Measurements from ENCODE around the gene PEX14.
"Not testable (repeated sequence)": the region's sequence is repeated elsewhere in the genome, so short reads cannot be mapped to it uniquely, and the experiment has no call there.

Gene PEX14

DNA sequence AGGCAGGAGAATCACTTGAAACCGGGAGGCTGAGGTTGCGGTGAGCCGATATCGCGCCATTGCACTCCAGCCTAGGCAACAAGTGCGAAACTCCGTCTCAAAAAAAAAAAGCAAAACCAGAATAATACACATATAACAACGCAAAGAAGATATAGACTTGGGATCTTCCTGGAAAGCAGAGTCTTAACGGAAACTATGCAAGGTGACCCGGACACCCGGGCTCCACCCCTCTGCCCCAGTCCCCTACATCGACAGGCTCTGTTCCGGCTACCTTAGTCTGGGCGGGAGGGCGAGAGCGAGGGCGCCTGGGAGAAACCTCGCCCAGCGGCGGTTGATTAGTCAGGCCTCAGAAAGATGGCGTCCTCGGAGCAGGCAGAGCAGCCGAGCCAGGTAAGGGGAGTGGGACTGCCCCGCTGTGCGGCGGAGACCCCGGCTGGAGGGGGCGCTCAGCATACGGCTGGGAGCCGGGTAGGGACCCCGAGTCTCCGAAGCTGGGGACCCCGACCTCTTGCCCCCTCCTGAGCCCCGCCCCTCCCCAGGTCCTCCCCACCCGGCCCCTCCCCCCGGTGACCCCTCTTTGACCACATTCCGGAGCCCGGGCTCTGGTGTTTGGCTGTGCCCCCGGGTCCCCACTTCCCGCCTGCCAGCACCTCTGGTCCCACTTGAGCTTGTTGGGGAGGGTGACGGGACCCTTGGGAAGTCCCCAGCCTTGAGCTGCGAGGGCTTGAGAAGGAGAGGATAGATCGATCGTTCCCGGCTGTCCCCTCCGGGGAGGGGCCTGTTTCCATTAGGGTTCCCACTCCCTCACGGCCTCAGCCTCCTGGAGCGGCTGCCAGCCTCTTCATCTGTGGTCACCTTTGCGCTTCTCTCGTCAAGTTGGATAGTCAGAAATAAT lies at the start of gene PEX14:
Gene PEX14 (plus strand): TSS at position 338 of the 895 bp plus-strand sequence. CDS start 17 bp downstream, at position 355.
- no peak for TF ChIP-seq CTCF (IDR thresholded peaks at IDR 0.05; ENCODE audit: low read depth, low read length)
- Histone ChIP-seq H3K9me3 (ENCODE audit: severe bottlenecking) (no peaks in the 10 kb centered on the region), H3K27ac (peak within 1 kb of the TSS; percentile 72), H3K27me3 (ENCODE audit: insufficient read depth, low read depth, severe bottlenecking) (no peaks in the 10 kb centered on the region), H3K36me3 (peaks cover 5% of the 10 kb centered on the region; the same call in 1 of the 2 replicates), H3K4me3 (ENCODE audit: low read depth, low read length) (peak within 1 kb of the TSS; percentile 59)
- peak; percentile 93 for DNase-seq

DNA sequence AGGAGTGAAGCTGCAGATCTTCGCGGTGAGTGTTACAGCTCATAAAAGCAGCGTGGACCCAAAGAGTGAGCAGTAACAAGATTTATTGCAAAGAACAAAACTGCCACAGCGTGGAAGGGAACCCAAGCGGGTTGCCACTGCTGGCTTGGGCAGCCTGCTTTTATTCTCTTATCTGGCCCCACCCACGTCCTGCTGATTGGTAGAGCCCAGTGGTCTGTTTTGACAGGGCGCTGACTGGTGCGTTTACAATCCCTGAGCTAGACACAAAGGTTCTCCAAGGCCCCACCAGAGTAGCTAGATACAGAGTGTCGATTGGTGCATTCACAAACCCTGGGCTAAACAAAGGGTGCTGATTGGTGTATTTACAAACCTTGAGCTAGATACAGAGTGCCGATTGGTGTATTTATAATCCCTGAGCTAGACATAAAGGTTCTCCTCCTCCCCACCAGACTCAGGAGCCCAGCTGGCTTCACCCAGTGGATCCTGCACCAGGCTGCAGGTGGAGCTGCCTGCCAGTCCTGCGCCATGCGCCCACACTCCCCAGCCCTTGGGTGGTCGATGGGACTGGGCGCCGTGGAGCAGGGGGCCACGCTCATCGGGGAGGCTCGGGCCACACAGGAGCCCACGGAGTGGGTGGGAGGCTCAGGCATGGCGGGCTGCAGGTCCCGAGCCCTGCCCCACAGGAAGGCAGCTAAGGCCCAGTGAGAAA lies 48.8 kb upstream of the PEX14 start:
- Histone ChIP-seq H3K36me3 (peaks cover 11% of the 10 kb centered on the region), H3K27ac (peak overlapping the region; percentile 83)
- DNase-seq: peak; percentile 71
- not testable (repeated sequence) for H3K9me3 ChIP-seq (ENCODE audit: severe bottlenecking); H3K4me3 ChIP-seq (ENCODE audit: low read depth, low read length); H3K27me3 ChIP-seq (ENCODE audit: insufficient read depth, low read depth, severe bottlenecking)

- not testable (repeated sequence) for H3K4me3 ChIP-seq (ENCODE audit: low read depth, low read length); H3K36me3 ChIP-seq; H3K27me3 ChIP-seq (ENCODE audit: insufficient read depth, low read depth, severe bottlenecking); H3K9me3 ChIP-seq (ENCODE audit: severe bottlenecking); DNase-seq
- peak overlapping the region; percentile 65 for H3K27ac ChIP-seq
These were observed 48.3 kb upstream of the PEX14 start for GRCh38 chr1:10426535-10426848.

- Histone ChIP-seq H3K4me3 (ENCODE audit: low read depth, low read length) (no peak overlapping the region), H3K27me3 (ENCODE audit: insufficient read depth, low read depth, severe bottlenecking) (no peaks in the 10 kb centered on the region), H3K27ac (no peak overlapping the region), H3K36me3 (peaks cover 6% of the 10 kb centered on the region), H3K9me3 (ENCODE audit: severe bottlenecking) (no peaks in the 10 kb centered on the region)
- no peak for DNase-seq
- TF ChIP-seq CTCF (IDR thresholded peaks at IDR 0.05; ENCODE audit: low read depth, low read length): no peak
These were observed 45.8 kb upstream of the PEX14 start for GRCh38 chr1:10428984-10429383.

DNA sequence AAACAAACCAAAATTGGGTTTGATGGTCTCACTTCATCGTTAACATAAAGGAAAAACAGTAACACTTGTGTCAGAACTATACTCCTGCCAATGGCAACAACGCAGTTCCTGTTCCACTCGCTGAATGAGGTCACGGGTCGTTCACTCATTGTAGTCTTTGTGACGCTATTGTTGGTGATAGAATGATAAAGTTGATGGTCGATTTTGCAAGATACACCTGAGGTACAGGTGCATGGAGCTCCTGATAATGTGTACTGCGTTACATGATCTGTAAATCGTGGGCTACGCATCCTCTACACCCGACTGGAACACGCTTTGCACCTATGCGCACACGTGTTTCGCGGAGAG lies 44.9 kb upstream of the PEX14 start:
- peak overlapping the region; percentile 78 for H3K4me3 ChIP-seq (ENCODE audit: low read depth, low read length)
- no peak for DNase-seq
- TF ChIP-seq CTCF (IDR thresholded peaks at IDR 0.05; ENCODE audit: low read depth, low read length): no peak
- H3K9me3 ChIP-seq (ENCODE audit: severe bottlenecking): no peaks in the 10 kb centered on the region
- H3K36me3 ChIP-seq: peaks cover 7% of the 10 kb centered on the region
- H3K27me3 ChIP-seq (ENCODE audit: insufficient read depth, low read depth, severe bottlenecking): no peaks in the 10 kb centered on the region
- H3K27ac ChIP-seq: peak overlapping the region; percentile 95

DNA sequence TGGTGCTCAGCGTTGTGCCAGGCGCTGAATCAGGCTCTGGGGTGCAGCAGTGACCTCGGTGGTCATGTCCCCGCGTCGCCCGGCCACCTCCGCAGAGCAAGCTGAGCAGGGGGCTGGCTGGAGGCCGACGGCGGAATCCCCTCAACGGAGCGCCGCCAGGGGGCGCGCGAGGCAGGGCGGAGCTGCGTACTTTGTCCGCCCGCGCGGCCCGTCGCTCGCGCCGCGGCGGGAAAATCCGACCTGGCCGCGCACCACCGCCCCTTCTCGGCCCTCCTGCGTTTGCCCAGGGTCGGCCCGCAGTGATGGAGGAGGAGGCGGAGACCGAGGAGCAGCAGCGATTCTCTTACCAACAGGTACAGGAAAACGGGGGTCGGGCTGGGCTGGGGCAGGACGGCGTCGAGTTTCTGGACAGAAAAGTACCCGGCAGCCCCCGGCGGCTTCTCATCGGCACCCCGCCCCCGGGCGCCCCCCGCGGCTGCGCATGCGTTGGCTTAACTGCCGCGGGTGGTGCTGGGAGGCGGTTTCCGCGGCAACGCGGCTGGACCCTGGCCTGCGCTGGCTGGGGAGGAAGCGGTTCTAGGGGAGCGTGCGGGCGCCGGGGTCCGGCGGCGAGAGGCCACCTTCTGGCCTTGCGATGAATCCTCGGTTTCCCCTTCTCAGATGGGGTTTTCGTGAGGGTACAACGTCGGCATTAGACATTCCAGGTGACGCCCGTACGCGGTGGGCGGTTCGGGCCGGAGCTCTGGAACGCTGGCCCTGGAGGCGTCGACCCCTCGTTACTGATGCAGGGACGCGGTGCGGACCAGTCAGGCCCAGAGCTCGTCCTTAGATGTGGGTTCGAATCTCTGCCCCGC lies 44.3 kb upstream of the PEX14 start, which contains the start of gene CENPS:
Gene CENPS (plus strand): TSS at position 218 of the 854 bp plus-strand sequence. CDS start 85 bp downstream, at position 303.
- DNase-seq: peak; percentile 85
- Histone ChIP-seq H3K27me3 (ENCODE audit: insufficient read depth, low read depth, severe bottlenecking) (no peaks in the 10 kb centered on the region), H3K27ac (peak within 1 kb of the TSS; percentile 95), H3K9me3 (ENCODE audit: severe bottlenecking) (no peaks in the 10 kb centered on the region), H3K4me3 (ENCODE audit: low read depth, low read length) (peak within 1 kb of the TSS; percentile 78), H3K36me3 (peaks cover 12% of the 10 kb centered on the region)
- peak; percentile 97 for TF ChIP-seq CTCF (IDR thresholded peaks at IDR 0.05; ENCODE audit: low read depth, low read length)
